Transverse colon (tissue), 4 donors: ENCODE results near the gene ARHGEF16.

Experiments used
- CTCF ChIP-seq, 5 experiments: fragments of 200-600 bp in 3 of 5; fragments of 450-650 bp in 2 of 5; sonication (generic) in 3 of 5; IDR thresholded peaks; 1 replicate in 2 of 5; 2 replicates in 3 of 5; pipeline ENCODE4 v1.5.1; 2016 to 2017; ENCODE audit warnings: antibody characterized with exemption in 5 of 5, inconsistent platforms in 3 of 5, mild to moderate bottlenecking in 2 of 5, moderate library complexity in 1 of 5
- EP300 ChIP-seq: sonication (generic); formaldehyde crosslinking; IDR thresholded peaks from one replicate; pipeline ENCODE4 v1.6.1; 2017; ENCODE audit warnings: antibody characterized with exemption, low read depth
- POLR2A ChIP-seq: fragments of 450-650 bp; IDR thresholded peaks from one replicate; pipeline ENCODE4 v1.6.1; 2016; ENCODE audit warnings: antibody characterized with exemption, mild to moderate bottlenecking, moderate library complexity
- POLR2AphosphoS5 ChIP-seq, 3 donors: sonication (generic); formaldehyde crosslinking; IDR thresholded peaks; one replicate each; pipeline ENCODE4 v1.6.1; 2016; ENCODE audit warnings: antibody characterized with exemption in 3 of 3

- TF ChIP-seq CTCF (IDR thresholded peaks at IDR 0.05) = no peak
- no peak for TF ChIP-seq POLR2A
- no peak for TF ChIP-seq EP300
- TF ChIP-seq POLR2AphosphoS5 (IDR thresholded peaks at IDR 0.05) = no peak
These were observed 14.0 kb downstream of the ARHGEF16 start for GRCh38 chr1:3468236-3469103.
